Duodenal mucosa (tissue), 2 donors: ENCODE measurements around the gene EPHA6.

Experiments
- H3K27ac ChIP-seq: one replicate; pipeline ENCODE4 v1.7.0; 2013; ENCODE audit warnings: low read depth, low read length
- H3K27me3 ChIP-seq, 2 donors: one replicate each; pipeline ENCODE4 v1.7.0; 2013; ENCODE audit warnings: low read length in 2 of 2, control low read depth in 1 of 2; ENCODE audit not compliant: insufficient read depth in 2 of 2, control insufficient read depth in 1 of 2
- H3K36me3 ChIP-seq, 2 donors: one replicate each; pipeline ENCODE4 v1.7.0; 2013; ENCODE audit warnings: low read length in 2 of 2, control low read depth in 1 of 2; ENCODE audit not compliant: insufficient read depth in 2 of 2, control insufficient read depth in 1 of 2
- H3K4me1 ChIP-seq, 2 donors: one replicate each; pipeline ENCODE4 v1.7.0; 2013; ENCODE audit warnings: low read length in 2 of 2, control low read depth in 1 of 2; ENCODE audit not compliant: insufficient read depth in 2 of 2, control insufficient read depth in 1 of 2
- H3K4me3 ChIP-seq, 2 donors: one replicate each; pipeline ENCODE4 v1.7.0; 2013; ENCODE audit warnings: low read length in 2 of 2, low read depth in 1 of 2
- H3K9ac ChIP-seq, 2 donors: one replicate each; pipeline ENCODE4 v1.7.0; 2013; ENCODE audit warnings: low read length in 2 of 2, low read depth in 1 of 2
- H3K9me3 ChIP-seq, 2 donors: one replicate each; pipeline ENCODE4 v1.7.0; 2013; ENCODE audit warnings: low read length in 2 of 2, control low read depth in 1 of 2; ENCODE audit not compliant: control insufficient read depth in 1 of 2

Gene EPHA6

GRCh38 chr3:97197830-97198229 is 383.4 kb downstream of the EPHA6 start:
- no peak overlapping the region for H3K9ac ChIP-seq
- H3K27me3 ChIP-seq: no peaks in the 10 kb centered on the region
- H3K27ac ChIP-seq: no peak overlapping the region
- H3K36me3 ChIP-seq: no peaks in the 10 kb centered on the region
- no peaks in the 10 kb centered on the region for H3K4me1 ChIP-seq
- H3K9me3 ChIP-seq: no peaks in the 10 kb centered on the region
- no peak overlapping the region for H3K4me3 ChIP-seq

GRCh38 chr3:97200387-97200786 is 386.0 kb downstream of the EPHA6 start:
- Histone ChIP-seq H3K4me3 (no peak overlapping the region), H3K27ac (no peak overlapping the region), H3K27me3 (no peaks in the 10 kb centered on the region), H3K9ac (no peak overlapping the region), H3K4me1 (no peaks in the 10 kb centered on the region), H3K9me3 (no peaks in the 10 kb centered on the region), H3K36me3 (no peaks in the 10 kb centered on the region)

- H3K9me3 ChIP-seq: no peaks in the 10 kb centered on the region
- H3K36me3 ChIP-seq: no peaks in the 10 kb centered on the region
- H3K27ac ChIP-seq: no peak overlapping the region
- H3K4me3 ChIP-seq: no peak overlapping the region
- H3K27me3 ChIP-seq: no peaks in the 10 kb centered on the region
- H3K9ac ChIP-seq: no peak overlapping the region
- H3K4me1 ChIP-seq: no peaks in the 10 kb centered on the region
Measured at GRCh38 chr3:97201814-97202213, 387.4 kb downstream of the EPHA6 start.

- no peaks in the 10 kb centered on the region for H3K9me3 ChIP-seq
- H3K27me3 ChIP-seq: no peaks in the 10 kb centered on the region
- no peak overlapping the region for H3K4me3 ChIP-seq
- no peak overlapping the region for H3K9ac ChIP-seq
- H3K36me3 ChIP-seq: no peaks in the 10 kb centered on the region
- no peak overlapping the region for H3K27ac ChIP-seq
- H3K4me1 ChIP-seq: no peaks in the 10 kb centered on the region
Measured at GRCh38 chr3:97228966-97229365, 414.6 kb downstream of the EPHA6 start.

GRCh38 chr3:97230486-97230885 is 416.1 kb downstream of the EPHA6 start:
- H3K27me3 ChIP-seq: no peaks in the 10 kb centered on the region
- no peaks in the 10 kb centered on the region for H3K36me3 ChIP-seq
- no peaks in the 10 kb centered on the region for H3K9me3 ChIP-seq
- no peak overlapping the region for H3K27ac ChIP-seq
- no peaks in the 10 kb centered on the region for H3K4me1 ChIP-seq
- no peak overlapping the region for H3K9ac ChIP-seq
- H3K4me3 ChIP-seq: no peak overlapping the region

GRCh38 chr3:97232393-97233034 is 418.1 kb downstream of the EPHA6 start:
- Histone ChIP-seq H3K9me3 (no peaks in the 10 kb centered on the region), H3K27me3 (no peaks in the 10 kb centered on the region), H3K4me1 (no peaks in the 10 kb centered on the region), H3K27ac (no peak overlapping the region), H3K9ac (no peak overlapping the region), H3K36me3 (no peaks in the 10 kb centered on the region), H3K4me3 (no peak overlapping the region)

- Histone ChIP-seq H3K4me3 (no peak overlapping the region), H3K9ac (no peak overlapping the region), H3K4me1 (no peaks in the 10 kb centered on the region), H3K27ac (no peak overlapping the region), H3K27me3 (no peaks in the 10 kb centered on the region), H3K36me3 (no peaks in the 10 kb centered on the region), H3K9me3 (no peaks in the 10 kb centered on the region)
Measured at GRCh38 chr3:97235179-97235578, 420.8 kb downstream of the EPHA6 start.

- Histone ChIP-seq H3K36me3 (no peaks in the 10 kb centered on the region), H3K27ac (no peak overlapping the region), H3K9ac (no peak overlapping the region), H3K4me3 (no peak overlapping the region), H3K27me3 (no peaks in the 10 kb centered on the region), H3K9me3 (no peaks in the 10 kb centered on the region), H3K4me1 (no peaks in the 10 kb centered on the region)
Measured at GRCh38 chr3:97235611-97236315, 421.4 kb downstream of the EPHA6 start.

- Histone ChIP-seq H3K9ac (no peak overlapping the region), H3K4me1 (no peaks in the 10 kb centered on the region), H3K4me3 (no peak overlapping the region), H3K36me3 (no peaks in the 10 kb centered on the region), H3K27me3 (no peaks in the 10 kb centered on the region), H3K9me3 (no peaks in the 10 kb centered on the region), H3K27ac (no peak overlapping the region)
Measured at GRCh38 chr3:97241417-97241816, 427.0 kb downstream of the EPHA6 start.

- H3K4me1 ChIP-seq: no peaks in the 10 kb centered on the region
Measured at GRCh38 chr3:97245201-97245910, 431.0 kb downstream of the EPHA6 start.

More at GRCh38 chr3:97245201-97245910, 431.0 kb downstream of the EPHA6 start:
- Histone ChIP-seq H3K4me3 (no peak overlapping the region), H3K27me3 (no peaks in the 10 kb centered on the region), H3K36me3 (no peaks in the 10 kb centered on the region), H3K27ac (no peak overlapping the region), H3K9ac (no peak overlapping the region), H3K9me3 (no peaks in the 10 kb centered on the region)
